Right lobe of liver (tissue), 6 donors: Measurements from ENCODE around the gene SLC35B4. TPM values are rescaled to one million over a fixed set of nuclear protein-coding genes. Genes with fewer than 3 reads are reported as not detected.

ENCODE experiments used
- ATAC-seq, 4 donors: fragments of 200-7000 bp; cut with Tn5 transposase; one replicate each; pipeline ENCODE4 v1.9.1; 2020; ENCODE audit warnings: mild to moderate bottlenecking in 4 of 4, moderate library complexity in 4 of 4
- DNase-seq, 3 donors: peaks; one replicate each; pipeline ENCODE4 v3.0.0-alpha.2; 2020
- H3K27ac ChIP-seq, 3 donors: fragments of 200-600 bp; one replicate each; pipeline ENCODE4 v1.8.0; 2022
- H3K27me3 ChIP-seq, 2 donors: fragments of 200-600 bp; one replicate each; pipeline ENCODE4 v1.8.0; 2022
- H3K36me3 ChIP-seq, 4 donors: fragments of 200-600 bp; sonication (generic) in 1 of 4; one replicate each; pipeline versions ENCODE4 v1.5.1 to v1.8.0; 2017 to 2022; ENCODE audit warnings: control low read depth in 1 of 4
- H3K4me1 ChIP-seq, 4 donors: fragments of 200-600 bp; sonication (generic) in 1 of 4; one replicate each; pipeline versions ENCODE4 v1.5.1 to v1.8.0; 2017 to 2022; ENCODE audit warnings: control low read depth in 1 of 4
- H3K4me3 ChIP-seq, 3 donors: fragments of 200-600 bp; one replicate each; pipeline ENCODE4 v1.8.0; 2022
- H3K9me3 ChIP-seq, 4 donors: fragments of 200-600 bp; sonication (generic) in 1 of 4; one replicate each; pipeline versions ENCODE4 v1.5.1 to v1.8.0; 2017 to 2022; ENCODE audit warnings: control low read depth in 1 of 4
- POLR2A ChIP-seq: fragments of 450-650 bp; IDR thresholded peaks from one replicate; pipeline ENCODE4 v1.6.1; 2017; ENCODE audit warnings: antibody characterized with exemption, mild to moderate bottlenecking
- WGBS: methylation state at CpG from one replicate; pipeline ENCODE4 v1.1.6; 2018; ENCODE audit warnings: low coverage, low lambda C conversion rate; ENCODE audit not compliant: insufficient coverage; ENCODE audit errors: missing lambda C conversion rate; 5-methylcytosine and 5-hydroxymethylcytosine counted together
- intact Hi-C, 2 donors: fragments of 100-400 bp; cut with DNase I; formaldehyde crosslinking; loops; one replicate each; pipeline versions ENCODE4 v1.11.2 to v1.14.1; 2022
- total RNA-seq, 6 experiments: library from RNA; depleted of rRNA in 2 of 6; stranded (reverse); fragments of >200 nt in 2 of 6; fragmentation: NEBNext Ultra II Directional in 3 of 6; extraction: Animal tissue kit (Norgen Biotek cat#: 25700) in 3 of 6; gene quantifications; one replicate each; pipeline versions ENCODE4 v1.1.0 to v1.2.4, GENCODE V29; 2016 to 2023
- TF ChIP-seq, protein P1 (sequence below), 4 donors: fragments of 200-600 bp in 3 of 4; fragments of 450-650 bp in 1 of 4; IDR thresholded peaks; one replicate each; pipeline versions ENCODE4 v1.5.1 to v1.8.0; 2016 to 2022; ENCODE audit warnings: antibody characterized with exemption in 4 of 4, mild to moderate bottlenecking in 2 of 4
- donor health status: DM: no; HTN: yes; CAD: no.
- donor health status: DM: no; HTN: no; CAD: no.
- donor health status: DM: no; HTN: no; CAD: no.
- donor health status: DM: no; HTN: yes; CAD: no.
- donor health status: DM: no; HTN: yes; CAD: no.

Gene SLC35B4
- total RNA-seq, 6 experiments from 2014 or later = 8.9 to 13.5 (median 10.4) TPM

DNA sequence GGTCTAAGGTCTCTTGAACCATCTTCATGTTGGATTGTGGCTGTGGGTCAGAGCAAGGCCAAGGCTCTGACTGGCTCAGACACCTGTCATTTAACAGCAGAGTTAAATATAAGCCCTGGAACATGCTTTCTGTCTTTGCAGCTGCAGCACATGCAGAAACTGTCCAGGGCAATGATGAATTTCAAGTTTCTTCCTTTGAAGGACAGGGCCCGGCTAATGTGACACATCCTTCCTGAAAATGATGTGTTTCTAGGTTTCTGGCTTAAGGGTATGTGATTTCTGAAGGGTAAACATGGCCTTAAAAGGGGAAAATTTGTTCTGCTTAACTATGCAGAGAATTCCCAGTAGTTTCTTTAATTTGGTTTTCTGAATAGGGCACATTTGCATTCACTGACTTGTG, 34.0 kb upstream of the SLC35B4 start:
- Histone ChIP-seq H3K4me3 (no peak overlapping the region), H3K36me3 (no peaks in the 10 kb centered on the region), H3K27ac (peak overlapping the region in 1 of 3 donors; percentile 7), H3K4me1 (peaks cover 0 to 25% (median 10%) of the 10 kb centered on the region in 4 donors), H3K27me3 (no peaks in the 10 kb centered on the region), H3K9me3 (no peaks in the 10 kb centered on the region)
- 38% methylated on average over 1 of the region's 1 CpG for WGBS
- no peak for DNase-seq
- ATAC-seq = no peak
- TF ChIP-seq POLR2A = no peak
- TF ChIP-seq, protein P1, sequence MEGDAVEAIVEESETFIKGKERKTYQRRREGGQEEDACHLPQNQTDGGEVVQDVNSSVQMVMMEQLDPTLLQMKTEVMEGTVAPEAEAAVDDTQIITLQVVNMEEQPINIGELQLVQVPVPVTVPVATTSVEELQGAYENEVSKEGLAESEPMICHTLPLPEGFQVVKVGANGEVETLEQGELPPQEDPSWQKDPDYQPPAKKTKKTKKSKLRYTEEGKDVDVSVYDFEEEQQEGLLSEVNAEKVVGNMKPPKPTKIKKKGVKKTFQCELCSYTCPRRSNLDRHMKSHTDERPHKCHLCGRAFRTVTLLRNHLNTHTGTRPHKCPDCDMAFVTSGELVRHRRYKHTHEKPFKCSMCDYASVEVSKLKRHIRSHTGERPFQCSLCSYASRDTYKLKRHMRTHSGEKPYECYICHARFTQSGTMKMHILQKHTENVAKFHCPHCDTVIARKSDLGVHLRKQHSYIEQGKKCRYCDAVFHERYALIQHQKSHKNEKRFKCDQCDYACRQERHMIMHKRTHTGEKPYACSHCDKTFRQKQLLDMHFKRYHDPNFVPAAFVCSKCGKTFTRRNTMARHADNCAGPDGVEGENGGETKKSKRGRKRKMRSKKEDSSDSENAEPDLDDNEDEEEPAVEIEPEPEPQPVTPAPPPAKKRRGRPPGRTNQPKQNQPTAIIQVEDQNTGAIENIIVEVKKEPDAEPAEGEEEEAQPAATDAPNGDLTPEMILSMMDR (IDR thresholded peaks at IDR 0.05) = no peak
- intact Hi-C loops = no loop called here

GRCh38 chr7:134347567-134347966, 30.8 kb upstream of the SLC35B4 start:
- H3K4me1 ChIP-seq = no peaks in the 10 kb centered on the region
- no peak overlapping the region for H3K4me3 ChIP-seq
- ATAC-seq (no peak), DNase-seq (no peak)
- 82% methylated on average over 5 of the region's 5 CpGs for WGBS
- no peak overlapping the region for H3K27ac ChIP-seq
- no peaks in the 10 kb centered on the region for H3K9me3 ChIP-seq
- TF ChIP-seq, protein P1 (IDR thresholded peaks at IDR 0.05) = no peak
- no peak for TF ChIP-seq POLR2A
- no peaks in the 10 kb centered on the region for H3K27me3 ChIP-seq
- intact Hi-C loops = no loop called here
- no peaks in the 10 kb centered on the region for H3K36me3 ChIP-seq

- no peaks in the 10 kb centered on the region for H3K4me1 ChIP-seq
- no peak overlapping the region for H3K4me3 ChIP-seq
- H3K27ac ChIP-seq = no peak overlapping the region
- intact Hi-C loops = no loop called here
- ATAC-seq = no peak
- 88% methylated on average over 4 of the region's 6 CpGs for WGBS
- H3K27me3 ChIP-seq = no peaks in the 10 kb centered on the region
- no peaks in the 10 kb centered on the region for H3K36me3 ChIP-seq
- DNase-seq = no peak
- H3K9me3 ChIP-seq = no peaks in the 10 kb centered on the region
- TF ChIP-seq POLR2A = no peak
- TF ChIP-seq, protein P1 (IDR thresholded peaks at IDR 0.05) = no peak
Observed at GRCh38 chr7:134343796-134344195, 27.1 kb upstream of the SLC35B4 start.

- DNase-seq (no peak), ATAC-seq (no peak)
- intact Hi-C loops = no loop called here
- no peaks in the 10 kb centered on the region for H3K27me3 ChIP-seq
- no peaks in the 10 kb centered on the region for H3K36me3 ChIP-seq
- no peak overlapping the region for H3K27ac ChIP-seq
- H3K4me1 ChIP-seq = no peaks in the 10 kb centered on the region
- H3K4me3 ChIP-seq = no peak overlapping the region
- TF ChIP-seq, protein P1 (IDR thresholded peaks at IDR 0.05) = no peak
- no peak for TF ChIP-seq POLR2A
- H3K9me3 ChIP-seq = no peaks in the 10 kb centered on the region
Observed at GRCh38 chr7:134343136-134343535, 26.4 kb upstream of the SLC35B4 start.

- H3K4me3 ChIP-seq = no peak overlapping the region
Observed at GRCh38 chr7:134339475-134339874, 22.7 kb upstream of the SLC35B4 start.

More at GRCh38 chr7:134339475-134339874, 22.7 kb upstream of the SLC35B4 start:
- ATAC-seq = peak; percentile 68 to 90 (median 79)
- Histone ChIP-seq H3K9me3 (no peaks in the 10 kb centered on the region), H3K4me1 (no peaks in the 10 kb centered on the region), H3K36me3 (no peaks in the 10 kb centered on the region), H3K27me3 (no peaks in the 10 kb centered on the region), H3K27ac (peak overlapping the region in 2 of 3 donors; percentile 60 to 74)
- DNase-seq = peak; percentile 57 to 77 (median 69)
- 23% methylated on average over 4 of the region's 4 CpGs for WGBS
- no peak for TF ChIP-seq POLR2A
- TF ChIP-seq, protein P1 (IDR thresholded peaks at IDR 0.05) = no peak
- intact Hi-C loops = no loop called here
